SK-N-SH (cell line): Measurements from ENCODE around the gene CRYBA2. TPM values are rescaled to one million over a fixed set of nuclear protein-coding genes. Genes with fewer than 3 reads are reported as not detected.
A peak's percentile ranks its signal among the peaks of the same experiment; 100 is the strongest.

Source experiments
- CTCF ChIA-PET: fragments of 300-600, 350-600 bp; formaldehyde crosslinking; extraction: SDS; loops from one replicate; lab custom pipeline; 2021; lab: Yijun Ruan, JAX
- POLR2A ChIA-PET: fragments of 350-600 bp; sonication (Branson Sonifier 250); formaldehyde crosslinking; extraction: SDS; loops from one replicate; lab custom pipeline; 2020; ENCODE audit warnings: antibody characterized with exemption, inconsistent platforms; lab: Yijun Ruan, JAX
- DNase-seq: peaks from one replicate; pipeline ENCODE4 v3.0.0; 2012
- H2AFZ ChIP-seq: fragments of 200-600 bp; sonication (generic); 2 replicates; pipeline ENCODE4 v1.8.1; 2016; ENCODE audit warnings: antibody characterized with exemption, mild to moderate bottlenecking, low read depth
- H3F3A ChIP-seq: fragments of 200-600 bp; sonication (generic); replicated peaks from 2 replicates; pipeline ENCODE3; 2016; ENCODE audit warnings: antibody characterized with exemption, mild to moderate bottlenecking; ENCODE audit not compliant: insufficient read depth
- H3K27ac ChIP-seq, 2 experiments: fragments of 200-500 bp in 1 of 2; fragments of 200-600 bp in 1 of 2; sonication (Bioruptor generic) in 1 of 2; sonication (generic), shearing (Covaris generic) in 1 of 2; 2 replicates each; pipeline versions ENCODE4 v1.5.1 to v1.6.1; 2014 to 2016; ENCODE audit warnings: low read depth in 2 of 2, inconsistent platforms in 1 of 2, low read length in 1 of 2, mild to moderate bottlenecking in 1 of 2, mixed read lengths in 1 of 2
- H3K27me3 ChIP-seq: fragments of 200-600 bp; sonication (generic), shearing (Covaris generic); 2 replicates; pipeline ENCODE4 v1.6.1; 2016; ENCODE audit warnings: mixed run types; ENCODE audit not compliant: insufficient read depth
- H3K36me3 ChIP-seq, 2 experiments: fragments of 200-500 bp in 1 of 2; fragments of 200-600 bp in 1 of 2; sonication (Bioruptor generic) in 1 of 2; sonication (generic) in 1 of 2; replicated peaks in 1 of 2; 2 replicates each; pipeline versions ENCODE3 to v1.5.1; 2014 to 2016; ENCODE audit warnings: low read length in 1 of 2, mild to moderate bottlenecking in 1 of 2; ENCODE audit not compliant: insufficient read depth in 2 of 2, control insufficient read depth in 1 of 2
- H3K4me1 ChIP-seq, 2 experiments: fragments of 200-500 bp in 1 of 2; fragments of 200-600 bp in 1 of 2; sonication (Bioruptor generic) in 1 of 2; sonication (generic), shearing (Covaris generic) in 1 of 2; 2 replicates each; pipeline versions ENCODE4 v1.5.1 to v1.6.1; 2014 to 2016; ENCODE audit warnings: low read depth in 1 of 2, low read length in 1 of 2, mixed run types in 1 of 2; ENCODE audit not compliant: insufficient read depth in 2 of 2, control insufficient read depth in 1 of 2
- H3K4me2 ChIP-seq: fragments of 200-600 bp; sonication (generic), shearing (Covaris generic); 2 replicates; pipeline ENCODE4 v1.6.1; 2017; ENCODE audit warnings: mixed run types
- H3K4me3 ChIP-seq, 2 experiments: fragments of 200-500 bp in 1 of 2; fragments of 200-600 bp in 1 of 2; sonication (Bioruptor generic) in 1 of 2; sonication (generic), shearing (Covaris generic) in 1 of 2; 2 replicates each; pipeline versions ENCODE4 v1.5.1 to v1.8.1; 2014 to 2016; ENCODE audit warnings: low read depth in 2 of 2, inconsistent platforms in 1 of 2, low read length in 1 of 2, mild to moderate bottlenecking in 1 of 2, mixed read lengths in 1 of 2, moderate library complexity in 1 of 2
- H3K79me2 ChIP-seq: fragments of 200-600 bp; sonication (generic); 2 replicates; pipeline ENCODE4 v1.8.1; 2017; ENCODE audit warnings: mild to moderate bottlenecking; ENCODE audit not compliant: insufficient read depth
- H3K9ac ChIP-seq: fragments of 200-600 bp; sonication (generic); 2 replicates; pipeline ENCODE4 v1.6.1; 2017; ENCODE audit warnings: mixed run types
- H3K9me2 ChIP-seq: fragments of 200-600 bp; sonication (generic); 2 replicates; pipeline ENCODE4 v1.6.1; 2017; ENCODE audit warnings: mixed run types
- H3K9me3 ChIP-seq: fragments of 200-600 bp; sonication (generic); 2 replicates; pipeline ENCODE4 v1.6.1; 2017; ENCODE audit warnings: mixed run types, mild to moderate bottlenecking, moderate library complexity
- H4K20me1 ChIP-seq: fragments of 200-600 bp; sonication (generic); 2 replicates; pipeline ENCODE4 v1.6.1; 2017; ENCODE audit warnings: mild to moderate bottlenecking, mixed run types; ENCODE audit not compliant: insufficient read depth
- CHD2 ChIP-seq: fragments of 150-350 bp; IDR thresholded peaks from 2 replicates; pipeline ENCODE4 v1.6.1; 2018; ENCODE audit warnings: low read length; ENCODE audit not compliant: partially characterized antibody
- ELF1 ChIP-seq: IDR thresholded peaks from 2 replicates; pipeline ENCODE4 v1.4.0; 2012
- FOSL2 ChIP-seq: IDR thresholded peaks from 2 replicates; pipeline ENCODE4 v1.4.0; 2012; ENCODE audit warnings: low read depth, mild to moderate bottlenecking, moderate library complexity, borderline replicate concordance
- FOXJ3 ChIP-seq: sonication (generic); formaldehyde crosslinking; IDR thresholded peaks from 2 replicates; pipeline ENCODE4 v1.5.1; 2020; ENCODE audit warnings: mild to moderate bottlenecking, missing genetic modification reagents
- FOXM1 ChIP-seq: IDR thresholded peaks from 2 replicates; pipeline ENCODE4 v1.4.0; 2012; ENCODE audit warnings: low read depth, mild to moderate bottlenecking
- GATA2 ChIP-seq: sonication (generic); formaldehyde crosslinking; IDR thresholded peaks from 2 replicates; pipeline ENCODE4 v1.5.0; 2020; ENCODE audit warnings: mild to moderate bottlenecking, missing genetic modification reagents
- JUND ChIP-seq: IDR thresholded peaks from 2 replicates; pipeline ENCODE4 v1.4.0; 2012
- MEF2A ChIP-seq: IDR thresholded peaks from 2 replicates; pipeline ENCODE4 v1.4.0; 2012; ENCODE audit warnings: low read depth, borderline replicate concordance
- MXI1 ChIP-seq: IDR thresholded peaks from 2 replicates; pipeline ENCODE4 v1.6.1; 2012; ENCODE audit warnings: mild to moderate bottlenecking, low read depth, low read length, improper control_type of control experiment
- NRF1 ChIP-seq: IDR thresholded peaks from 2 replicates; pipeline ENCODE4 v1.6.1; 2012; ENCODE audit warnings: low read depth, mild to moderate bottlenecking, low read length
- PBX3 ChIP-seq: IDR thresholded peaks from 2 replicates; pipeline ENCODE4; 2012
- POLR2AphosphoS5 ChIP-seq: IDR thresholded peaks from 2 replicates; pipeline ENCODE4 v1.6.1; 2012; ENCODE audit warnings: low read depth, low read length
- RAD21 ChIP-seq: IDR thresholded peaks from 2 replicates; pipeline ENCODE4 v1.6.1; 2012; ENCODE audit warnings: mild to moderate bottlenecking, low read length
- RCOR1 ChIP-seq: fragments of 150-350 bp; IDR thresholded peaks from 2 replicates; pipeline ENCODE4 v1.6.1; 2017; ENCODE audit warnings: antibody characterized with exemption, low read length
- RFX5 ChIP-seq: IDR thresholded peaks from 2 replicates; pipeline ENCODE4 v1.6.1; 2012; ENCODE audit warnings: mild to moderate bottlenecking, improper control_type of control experiment, low read length
- RXRA ChIP-seq: IDR thresholded peaks from 2 replicates; pipeline ENCODE4 v1.4.0; 2012; ENCODE audit warnings: low read depth, mild to moderate bottlenecking, borderline replicate concordance
- SMC3 ChIP-seq: IDR thresholded peaks from 2 replicates; pipeline ENCODE4 v1.6.1; 2012; ENCODE audit warnings: low read depth, low read length, improper control_type of control experiment
- TEAD4 ChIP-seq: IDR thresholded peaks from 2 replicates; pipeline ENCODE4 v1.4.0; 2012; ENCODE audit warnings: mild to moderate bottlenecking, borderline replicate concordance; ENCODE audit not compliant: insufficient read depth
- YY1 ChIP-seq: IDR thresholded peaks from 2 replicates; pipeline ENCODE4 v1.4.0; 2012; ENCODE audit warnings: low read depth, mild to moderate bottlenecking
- WGBS: methylation state at CpG from one replicate; pipeline ENCODE4 v1.1.6; 2017; ENCODE audit warnings: low lambda C conversion rate; 5-methylcytosine and 5-hydroxymethylcytosine counted together
- polyA plus RNA-seq, 3 experiments: library from polyadenylated mRNA; depleted of rRNA; stranded (reverse); fragments of >200 nt; gene quantifications; 2 replicates each; pipeline ENCODE4 v1.2.3, GENCODE V29; 2012
- TF ChIP-seq, protein P1 (sequence below): IDR thresholded peaks from 2 replicates; pipeline ENCODE4 v1.4.0; 2012; ENCODE audit warnings: low read depth
- TF ChIP-seq, protein P2 (sequence below): IDR thresholded peaks from 2 replicates; pipeline ENCODE4 v1.4.0; 2012; ENCODE audit warnings: low read depth, borderline replicate concordance

CRYBA2 gene
- polyA plus RNA-seq, 1 of the 3 experiments (the other 2 are of a cell fraction) = not detected

DNA sequence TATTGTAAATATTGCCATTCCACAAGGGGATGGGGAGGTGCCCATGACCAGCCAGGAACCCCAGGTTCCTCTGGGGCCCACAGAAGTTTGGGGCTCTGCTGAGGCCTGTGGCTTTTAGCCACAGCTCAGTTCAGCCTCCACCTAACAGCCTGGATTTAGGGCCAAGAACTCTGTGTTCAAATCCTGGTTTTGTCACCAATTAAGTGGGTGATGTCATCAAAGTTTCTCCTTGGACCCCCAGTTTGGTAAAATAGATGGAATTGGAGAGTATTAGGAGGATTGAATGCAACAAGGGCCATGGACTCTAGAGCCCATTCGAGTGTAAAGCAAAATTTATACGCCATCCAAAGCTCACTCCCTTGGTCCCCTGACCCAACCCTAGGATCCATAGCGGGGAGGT, 5.1 kb downstream of the CRYBA2 start:
- no peak overlapping the region for H3K27ac ChIP-seq
- H3F3A ChIP-seq = no peaks in the 10 kb centered on the region
- no peak overlapping the region for H3K4me2 ChIP-seq
- H3K36me3 ChIP-seq = no peaks in the 10 kb centered on the region
- no peak overlapping the region for H3K9ac ChIP-seq
- peaks cover 38% of the 10 kb centered on the region for H3K27me3 ChIP-seq
- ChIA-PET CTCF (interaction anchor here (0.7 to 5.0 kb wide), 9 partner anchors 8 to 171 kb away, joined by 3 to 38 read pairs (median 5); no protein-coding TSS in a partner anchor), POLR2A (interaction anchor here (1.5 kb wide), 1 partner anchor 10 kb away, joined by 3 read pairs; no protein-coding TSS in a partner anchor)
- H3K9me2 ChIP-seq = no peaks in the 10 kb centered on the region
- H4K20me1 ChIP-seq = no peaks in the 10 kb centered on the region
- no peak for DNase-seq
- H3K4me1 ChIP-seq = peaks cover 0 to 29% of the 10 kb centered on the region in 2 experiments; a peak in 2 of 4 replicates
- no peaks in the 10 kb centered on the region for H3K9me3 ChIP-seq
- no peak for TF ChIP-seq POLR2AphosphoS5
- no peak for TF ChIP-seq MXI1
- TF ChIP-seq JUND = no peak
- TF ChIP-seq, protein P1, sequence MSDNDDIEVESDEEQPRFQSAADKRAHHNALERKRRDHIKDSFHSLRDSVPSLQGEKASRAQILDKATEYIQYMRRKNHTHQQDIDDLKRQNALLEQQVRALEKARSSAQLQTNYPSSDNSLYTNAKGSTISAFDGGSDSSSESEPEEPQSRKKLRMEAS = no peak
- no peak for TF ChIP-seq FOXJ3
- TF ChIP-seq MEF2A = no peak
- no peak for TF ChIP-seq RXRA
- TF ChIP-seq PBX3 = no peak
- no peak for TF ChIP-seq RFX5
- no peak for TF ChIP-seq RCOR1
- no peak for TF ChIP-seq SMC3
- TF ChIP-seq, protein P2, sequence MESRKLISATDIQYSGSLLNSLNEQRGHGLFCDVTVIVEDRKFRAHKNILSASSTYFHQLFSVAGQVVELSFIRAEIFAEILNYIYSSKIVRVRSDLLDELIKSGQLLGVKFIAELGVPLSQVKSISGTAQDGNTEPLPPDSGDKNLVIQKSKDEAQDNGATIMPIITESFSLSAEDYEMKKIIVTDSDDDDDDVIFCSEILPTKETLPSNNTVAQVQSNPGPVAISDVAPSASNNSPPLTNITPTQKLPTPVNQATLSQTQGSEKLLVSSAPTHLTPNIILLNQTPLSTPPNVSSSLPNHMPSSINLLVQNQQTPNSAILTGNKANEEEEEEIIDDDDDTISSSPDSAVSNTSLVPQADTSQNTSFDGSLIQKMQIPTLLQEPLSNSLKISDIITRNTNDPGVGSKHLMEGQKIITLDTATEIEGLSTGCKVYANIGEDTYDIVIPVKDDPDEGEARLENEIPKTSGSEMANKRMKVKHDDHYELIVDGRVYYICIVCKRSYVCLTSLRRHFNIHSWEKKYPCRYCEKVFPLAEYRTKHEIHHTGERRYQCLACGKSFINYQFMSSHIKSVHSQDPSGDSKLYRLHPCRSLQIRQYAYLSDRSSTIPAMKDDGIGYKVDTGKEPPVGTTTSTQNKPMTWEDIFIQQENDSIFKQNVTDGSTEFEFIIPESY = no peak
- TF ChIP-seq ELF1 = no peak
- TF ChIP-seq YY1 = no peak
- no peak overlapping the region for H2AFZ ChIP-seq
- no peaks in the 10 kb centered on the region for H3K79me2 ChIP-seq
- no peak overlapping the region for H3K4me3 ChIP-seq
- WGBS = 22% methylated on average over 2 of the region's 3 CpGs

DNA sequence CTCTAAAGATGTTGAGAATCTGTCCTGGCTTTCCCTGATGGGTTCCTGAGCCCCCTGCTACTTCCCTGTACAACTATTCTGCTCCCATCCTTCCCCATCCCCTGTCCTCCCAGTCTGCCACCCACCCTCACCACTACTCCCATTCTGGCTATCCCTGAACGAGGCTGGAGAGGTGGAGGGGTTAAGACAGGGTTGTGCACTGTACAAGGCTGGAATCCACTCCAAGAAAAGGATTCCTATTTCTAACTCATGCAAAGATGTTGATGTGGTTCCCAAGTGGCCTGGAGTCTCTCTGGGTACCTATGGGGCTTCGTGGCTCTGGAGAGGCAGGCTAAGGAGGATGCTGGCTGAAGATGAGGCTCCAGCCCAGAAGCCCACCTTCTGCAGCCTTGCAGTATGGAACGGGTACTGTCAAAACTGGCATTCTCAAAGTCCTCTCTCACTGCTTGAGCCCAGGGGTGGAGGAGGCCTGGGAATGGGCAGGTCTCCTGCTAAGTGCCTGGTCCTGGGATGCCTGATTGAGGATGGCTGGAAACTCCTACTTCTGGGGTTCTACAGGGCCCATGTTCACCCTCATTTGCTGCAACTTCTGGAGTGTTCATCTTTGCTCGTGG, 7.0 kb downstream of the CRYBA2 start:
- Histone ChIP-seq H3K27ac (peak overlapping the region in 1 of 2 experiments; percentile 89; a peak in 2 of 4 replicates), H4K20me1 (no peaks in the 10 kb centered on the region), H3K9me2 (no peaks in the 10 kb centered on the region), H3F3A (no peaks in the 10 kb centered on the region), H3K4me1 (peaks cover 0 to 31% of the 10 kb centered on the region in 2 experiments; a peak in 2 of 4 replicates), H3K79me2 (no peaks in the 10 kb centered on the region), H3K4me2 (no peak overlapping the region), H2AFZ (no peak overlapping the region), H3K36me3 (no peaks in the 10 kb centered on the region), H3K27me3 (peaks cover 42% of the 10 kb centered on the region), H3K4me3 (no peak overlapping the region), H3K9me3 (no peaks in the 10 kb centered on the region), H3K9ac (no peak overlapping the region)
- ChIA-PET CTCF (interaction anchor here (1.3 to 5.0 kb wide), 4 partner anchors 10 to 133 kb away, joined by 4 to 38 read pairs (median 10); no protein-coding TSS in a partner anchor), POLR2A (interaction anchor here (1.5 kb wide), 1 partner anchor 10 kb away, joined by 10 read pairs; no protein-coding TSS in a partner anchor)
- no peak for DNase-seq
- 18% methylated on average over 3 of the region's 4 CpGs for WGBS
- TF ChIP-seq PBX3 (no peak), RAD21 (no peak), GATA2 (CRISPR knock-in tag) (no peak), FOXM1 (no peak), FOSL2 (no peak), MXI1 (no peak), CHD2 (no peak), NRF1 (no peak), TEAD4 (no peak)
- TF ChIP-seq, protein P1 = no peak
